HG03108 (cell line): ENCODE results near the gene MIER1.

ENCODE experiments used
- ATAC-seq: cut with Tn5 transposase; IDR thresholded peaks from one replicate; pipeline ENCODE4 v1.9.1; 2021; ENCODE audit warnings: moderate library complexity; ENCODE audit not compliant: unreplicated experiment

MIER1 gene

DNA sequence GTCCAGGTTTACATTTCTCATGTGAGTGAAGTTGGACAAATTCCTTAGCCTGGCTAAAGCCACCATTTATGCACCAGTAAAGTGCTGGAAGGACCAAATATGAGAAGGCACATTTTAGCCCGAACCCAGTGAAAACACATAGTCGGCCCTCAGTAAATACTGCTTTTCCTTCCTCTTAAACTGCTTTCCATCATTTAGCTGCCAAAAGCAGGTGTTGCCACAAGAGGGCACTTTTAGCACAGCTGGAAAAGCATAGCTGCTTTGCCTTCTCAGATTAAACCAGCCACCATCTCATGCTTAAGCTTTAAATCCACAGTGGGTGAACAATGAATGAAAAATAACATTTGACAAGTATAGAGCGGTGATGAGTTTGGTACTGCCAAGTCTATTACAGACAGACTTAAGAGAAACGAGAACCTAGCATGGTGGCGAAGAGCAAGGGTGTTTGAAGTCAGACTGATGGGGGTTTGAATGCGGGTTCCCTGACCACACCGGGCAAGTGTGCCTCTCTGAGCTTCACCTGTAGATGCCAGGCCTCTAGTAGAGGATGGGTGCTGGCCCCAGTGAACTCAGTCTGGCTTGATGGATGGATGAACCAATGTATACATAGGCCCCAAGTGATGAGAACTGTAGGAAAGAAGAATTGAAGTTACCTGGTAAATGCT is 71.4 kb downstream of the MIER1 start:
- peak; percentile 76 for ATAC-seq

DNA sequence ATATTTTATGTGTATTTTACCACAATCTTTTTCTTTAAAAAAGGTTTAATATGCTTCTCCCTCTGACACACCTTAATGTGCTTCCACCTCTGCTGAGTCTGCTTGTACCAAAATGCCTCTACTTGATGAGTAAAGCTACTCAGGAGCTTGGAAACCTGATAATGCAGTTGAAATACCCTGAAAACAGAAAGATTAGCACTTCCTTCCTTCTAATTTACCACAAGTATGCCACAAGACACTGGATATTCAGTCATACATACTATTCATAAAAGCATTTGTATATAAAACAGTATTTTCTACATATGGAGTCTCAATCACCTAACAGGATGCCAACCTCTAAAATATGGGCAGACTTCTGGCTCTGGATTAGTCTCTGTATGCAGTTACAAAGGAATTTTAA is 74.2 kb downstream of the MIER1 start:
- no peak for ATAC-seq

DNA sequence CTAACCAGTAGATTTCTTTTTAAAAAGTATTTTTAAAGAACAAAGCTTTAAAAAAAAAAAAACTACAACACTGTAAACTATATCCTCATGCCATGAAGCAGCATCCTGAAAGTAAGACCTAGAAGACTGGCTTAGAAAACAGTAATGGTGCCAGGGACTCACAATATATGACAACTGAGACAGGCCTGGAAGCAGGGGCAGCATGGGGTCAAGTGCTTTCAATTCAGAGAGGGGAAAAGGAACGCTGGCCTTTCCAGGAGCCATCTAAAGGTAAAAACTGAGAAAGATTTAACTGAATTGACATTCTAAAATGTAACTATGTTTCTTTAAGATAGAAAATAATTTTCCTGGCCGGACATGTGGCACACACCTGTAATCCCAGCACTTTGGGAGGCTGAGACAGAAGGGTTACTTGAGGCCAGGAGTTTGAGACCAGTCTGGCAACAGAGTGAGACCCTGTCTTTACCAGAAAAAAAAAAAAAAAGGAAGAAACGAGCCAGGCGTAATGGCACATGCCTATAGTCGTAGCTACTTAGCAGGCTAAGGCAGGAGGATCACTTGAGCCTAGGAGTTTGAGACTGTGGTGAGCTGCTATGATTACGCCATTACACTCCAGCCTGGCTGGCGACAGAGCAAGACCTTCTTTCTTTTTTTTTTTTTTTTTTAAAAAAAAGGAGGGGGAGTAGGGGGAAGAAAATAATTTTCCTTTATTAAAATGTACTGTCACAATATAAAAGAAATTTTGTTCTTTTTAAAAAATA is 75.0 kb downstream of the MIER1 start:
- ATAC-seq: no peak

DNA sequence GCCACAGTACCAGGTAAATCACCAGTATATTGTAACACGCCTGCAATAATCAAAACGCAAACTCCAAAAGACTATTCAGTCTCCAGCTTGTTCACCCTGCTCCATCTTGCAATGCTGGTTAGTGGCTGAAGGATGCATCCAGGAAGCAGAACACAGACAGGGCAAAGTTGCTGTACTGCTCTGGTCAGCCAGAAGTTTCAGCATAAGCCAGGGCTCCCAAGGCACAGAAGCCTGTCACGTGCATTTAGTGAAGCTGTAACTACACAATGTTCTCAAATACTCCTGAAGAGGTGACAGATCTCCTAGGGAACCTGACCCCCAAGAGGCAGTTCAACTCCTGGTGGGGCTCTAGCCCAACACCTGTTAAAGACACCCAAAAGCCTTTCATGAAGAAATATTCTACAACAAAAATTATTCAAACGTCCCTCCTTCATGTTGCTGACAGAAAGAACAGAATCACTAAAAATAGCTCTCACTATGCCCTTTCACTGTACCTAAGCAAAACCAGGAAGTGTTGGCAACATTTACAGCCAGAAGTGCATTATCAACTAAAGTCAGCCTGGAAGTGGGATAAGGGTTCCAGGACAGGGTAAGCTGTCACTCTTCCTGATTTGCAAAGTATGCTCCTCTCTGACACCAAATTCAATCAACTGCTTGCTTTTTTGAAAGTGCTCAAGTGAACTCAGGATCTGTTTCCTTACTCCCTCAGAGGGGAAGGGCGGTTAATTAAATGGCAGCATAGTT is 77.1 kb downstream of the MIER1 start:
- no peak for ATAC-seq

DNA sequence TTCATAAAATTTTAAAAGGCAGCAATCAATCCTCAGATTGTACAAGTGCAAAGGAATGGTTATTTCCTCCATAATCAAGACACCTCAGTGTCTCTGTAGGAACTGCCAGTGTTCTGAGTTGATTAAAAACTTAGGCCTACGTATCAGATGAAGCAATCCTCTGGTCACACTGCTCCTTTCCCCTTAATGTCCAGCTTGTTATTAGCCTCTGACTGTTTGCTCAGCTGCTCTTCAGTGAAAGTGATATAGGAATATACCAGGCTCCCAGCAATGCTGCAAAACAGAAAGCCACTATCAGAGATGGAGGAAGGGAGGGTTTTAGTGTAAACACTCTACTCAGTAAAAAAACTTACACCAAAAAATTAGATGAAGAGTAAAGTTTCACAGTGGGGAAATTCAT is 79.4 kb downstream of the MIER1 start:
- ATAC-seq: no peak

DNA sequence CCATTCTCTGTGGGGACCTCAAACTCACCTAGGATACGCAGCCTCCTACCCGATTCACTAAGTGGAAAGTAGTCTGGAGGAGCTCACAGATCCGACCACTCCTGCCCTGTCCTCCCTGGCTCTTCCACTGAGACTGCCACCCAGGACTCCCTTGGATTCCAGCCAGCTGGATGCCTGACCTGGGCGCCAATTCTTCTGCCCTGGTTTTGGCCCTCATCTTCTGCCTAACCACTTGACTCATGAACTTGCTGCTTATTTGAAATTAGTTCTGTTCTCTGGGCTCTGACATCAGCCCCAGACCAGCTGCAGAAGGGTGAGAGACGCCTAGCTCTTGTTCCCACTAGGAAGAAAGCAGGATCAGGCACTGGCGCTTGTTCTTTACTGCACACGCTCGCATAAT is 80.3 kb downstream of the MIER1 start:
- ATAC-seq: no peak

DNA sequence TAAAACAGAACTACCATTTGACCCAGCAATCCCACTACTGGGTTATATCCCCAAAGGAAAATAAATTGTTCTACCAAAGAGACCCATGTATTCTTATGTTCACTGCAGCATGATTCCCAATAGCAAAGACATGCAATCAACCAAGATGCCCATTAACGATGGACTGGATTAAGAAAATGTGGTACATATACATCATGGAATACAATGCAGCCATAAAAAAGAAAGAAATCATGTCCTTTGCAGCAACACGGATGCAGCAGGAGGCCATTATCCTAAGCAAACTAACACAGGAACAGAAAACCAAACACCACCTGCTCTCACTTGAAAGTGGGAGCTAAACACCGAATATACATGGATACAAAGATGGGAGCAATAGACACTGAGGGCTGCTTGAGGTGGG is 85.0 kb downstream of the MIER1 start:
- ATAC-seq: no peak

DNA sequence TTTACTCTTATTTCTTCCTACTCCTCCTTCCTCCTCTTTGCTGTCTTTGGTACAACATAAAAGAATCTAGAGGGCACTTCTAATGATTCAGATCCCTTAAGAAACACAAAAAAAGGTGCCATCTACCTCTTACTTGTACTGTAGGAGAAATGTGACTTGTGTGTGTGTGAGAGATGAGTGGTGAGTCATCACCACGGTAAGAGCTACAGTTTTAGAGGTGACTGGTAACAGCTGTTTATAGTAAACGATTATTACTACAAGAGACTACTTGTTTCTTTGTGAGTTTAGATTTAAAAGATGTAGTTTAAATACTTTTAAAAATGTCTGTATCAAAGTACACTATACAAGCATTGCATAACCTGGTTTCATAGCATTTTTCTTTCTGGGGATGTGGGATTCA is 88.8 kb downstream of the MIER1 start:
- ATAC-seq: no peak

DNA sequence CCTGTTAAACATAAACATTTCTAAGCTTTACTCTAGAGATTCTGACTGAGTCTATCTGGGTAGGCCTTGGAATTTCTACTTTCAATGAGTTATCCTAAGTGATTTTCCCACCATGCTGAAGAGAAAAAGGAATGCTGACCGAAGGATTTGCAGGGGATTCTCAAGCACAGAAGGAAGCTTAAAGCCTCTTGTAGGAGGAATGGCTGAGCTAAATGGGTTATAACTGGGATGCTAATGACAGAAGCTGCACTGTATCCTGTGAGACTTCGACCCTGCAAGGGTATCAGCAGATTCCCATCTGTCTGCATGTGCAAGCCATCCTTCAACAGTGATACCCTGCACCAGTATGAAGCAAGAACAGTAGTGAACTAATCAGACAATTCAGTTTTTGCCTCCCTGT is 93.8 kb downstream of the MIER1 start:
- no peak for ATAC-seq

DNA sequence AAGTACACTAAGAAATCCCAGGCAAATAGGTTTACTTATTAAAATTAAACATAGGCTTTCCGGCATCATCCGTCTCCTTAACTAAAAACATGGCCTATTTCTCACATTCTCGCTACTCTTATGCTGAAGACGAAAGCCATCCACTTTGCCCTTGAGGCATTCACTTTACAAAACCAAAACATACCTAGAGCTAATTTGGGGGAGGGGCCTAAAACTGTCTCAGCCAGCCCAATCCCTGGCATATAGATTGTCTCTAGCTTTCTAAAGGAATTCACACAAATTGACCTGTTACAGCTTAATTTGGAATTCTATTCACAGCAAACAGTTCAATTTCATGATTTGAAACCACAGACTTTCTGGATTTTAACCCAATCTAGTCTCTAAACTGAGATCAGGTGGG is 94.3 kb downstream of the MIER1 start:
- ATAC-seq: no peak

DNA sequence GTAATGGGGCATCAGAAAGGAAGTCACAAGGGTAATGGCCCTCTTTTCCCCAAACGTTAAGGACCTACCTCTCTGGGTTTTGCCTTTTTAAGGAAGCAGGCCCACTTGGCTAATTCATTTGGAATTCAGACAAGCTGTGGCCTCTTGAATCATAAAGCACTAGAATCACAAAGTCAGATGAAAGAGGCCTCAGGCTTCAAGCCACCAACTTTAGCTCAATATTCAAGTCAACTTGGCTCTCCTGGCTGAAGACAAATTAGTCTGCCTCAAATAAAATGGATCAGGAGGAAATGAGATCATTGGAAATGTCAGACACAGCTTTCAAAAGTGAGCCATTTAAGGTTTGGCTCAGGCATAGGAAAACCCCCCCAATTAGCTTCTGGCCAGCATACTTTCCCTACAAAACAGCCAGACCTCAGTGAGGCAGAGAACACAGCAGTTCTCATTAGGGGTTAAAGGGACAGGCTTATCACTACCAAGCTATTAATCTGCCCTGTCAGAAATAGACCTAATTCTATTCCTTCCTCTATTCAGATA is 94.9 kb downstream of the MIER1 start:
- ATAC-seq: no peak

DNA sequence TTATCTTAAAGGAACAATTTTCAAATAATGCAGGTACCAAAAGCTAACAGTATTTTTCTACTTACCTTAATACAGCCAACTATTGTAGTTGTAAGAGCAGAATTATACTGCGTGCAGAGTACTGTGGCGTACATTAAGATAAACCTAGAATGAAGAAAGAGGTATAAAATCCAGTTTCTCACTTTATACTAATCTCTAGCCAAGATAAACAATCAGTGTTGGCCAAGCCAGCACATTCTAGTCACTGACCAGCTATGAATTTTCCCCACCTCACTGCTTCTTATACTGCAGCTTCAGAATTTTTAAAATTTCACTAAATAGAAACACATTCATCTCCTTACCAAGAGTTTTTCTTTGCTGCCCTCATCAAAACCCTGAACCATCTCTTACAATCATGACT is 95.5 kb downstream of the MIER1 start:
- ATAC-seq: no peak

DNA sequence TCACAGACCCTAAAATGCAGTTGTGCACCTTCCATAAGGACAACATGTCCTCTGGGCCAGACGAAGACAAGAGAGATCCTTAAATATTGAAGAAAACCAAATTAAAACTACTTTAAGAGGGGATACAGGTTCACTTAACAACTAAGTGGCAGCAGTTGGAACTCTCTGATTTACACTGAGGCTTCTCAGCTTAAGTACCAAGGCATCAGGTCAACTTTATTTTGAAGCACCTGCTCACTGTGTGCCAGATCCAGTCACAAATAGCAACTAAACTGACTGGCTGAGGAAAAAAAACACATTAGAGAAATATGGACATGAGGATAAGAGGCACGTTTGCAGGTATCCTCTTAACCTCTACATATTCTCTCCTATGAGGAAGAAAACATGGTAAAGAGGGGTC is 96.0 kb downstream of the MIER1 start:
- ATAC-seq: no peak

DNA sequence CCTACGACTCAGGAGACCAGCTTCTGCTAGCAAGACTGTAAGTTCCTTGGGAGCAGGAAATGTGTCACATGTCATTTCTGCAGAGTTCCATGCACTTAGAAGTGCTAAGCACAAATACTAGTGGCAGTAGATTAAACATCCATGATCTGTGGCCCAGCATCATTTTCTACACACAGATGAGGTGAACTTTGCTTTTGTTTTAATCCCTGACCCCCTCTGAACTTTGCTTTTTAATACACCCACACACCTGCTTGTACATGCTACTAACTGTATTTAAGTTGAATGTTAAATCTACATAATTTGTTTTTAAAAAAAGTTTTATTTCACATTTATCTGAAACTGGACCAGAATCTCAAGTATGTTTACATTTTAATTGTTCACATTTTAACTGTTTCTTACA is 104.7 kb downstream of the MIER1 start:
- ATAC-seq: no peak

DNA sequence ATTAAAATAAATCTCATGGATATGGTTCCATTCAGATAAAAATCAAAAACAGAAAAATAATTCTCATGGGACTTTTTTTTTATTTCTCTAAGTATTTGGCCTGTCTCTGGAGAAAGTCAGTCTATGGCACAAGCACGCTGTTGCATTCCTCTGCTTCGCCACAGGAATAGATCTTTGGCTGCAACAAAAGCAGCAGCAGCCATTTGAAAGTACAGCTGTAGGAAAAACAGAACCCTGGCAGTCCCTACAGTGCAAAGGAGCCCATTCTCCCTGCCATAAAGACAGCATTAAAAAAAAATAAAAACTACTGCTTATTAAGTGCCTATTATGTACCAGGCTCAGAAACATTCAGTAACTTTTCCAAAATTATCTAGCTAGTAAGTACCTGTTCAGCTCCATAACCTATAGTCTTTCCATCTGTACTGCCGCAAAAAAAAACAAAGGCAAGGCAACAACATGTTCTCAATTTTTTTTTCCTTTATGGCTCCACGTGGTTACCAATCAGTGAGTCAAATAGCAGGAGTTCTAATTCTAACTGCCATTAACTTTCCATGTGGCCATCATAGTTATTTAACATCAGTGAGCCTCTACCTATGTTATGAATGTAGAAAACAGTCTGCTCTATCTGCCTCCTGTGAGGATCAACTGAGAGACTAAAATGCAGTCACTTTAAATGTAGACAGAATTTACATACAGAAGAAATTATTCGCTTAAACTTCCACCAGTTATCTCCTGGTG is 106.5 kb downstream of the MIER1 start:
- ATAC-seq: no peak

DNA sequence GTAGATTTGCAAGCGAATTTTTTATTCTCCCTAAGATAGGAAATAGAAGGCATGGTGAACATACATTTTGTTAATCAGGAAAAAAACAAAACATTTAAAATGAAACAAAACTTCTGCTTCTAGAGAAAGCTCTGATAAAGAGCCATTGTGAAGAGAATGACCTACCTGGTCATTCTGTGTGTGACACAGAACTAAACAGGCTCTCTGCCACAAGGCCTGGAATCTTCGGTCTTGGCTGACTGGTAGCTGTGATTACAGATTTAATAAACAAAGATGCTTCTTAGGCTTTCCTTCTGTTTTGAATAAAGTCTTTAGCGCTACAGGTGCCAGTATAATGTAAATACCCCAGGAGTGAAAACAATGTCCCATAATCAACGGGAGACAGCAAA is 107.1 kb downstream of the MIER1 start:
- no peak for ATAC-seq
